ENCODE results near the gene GINS2. TPM values are rescaled to one million over a fixed set of nuclear protein-coding genes. Genes with fewer than 3 reads are reported as not detected.

The GINS2 gene

DNA sequence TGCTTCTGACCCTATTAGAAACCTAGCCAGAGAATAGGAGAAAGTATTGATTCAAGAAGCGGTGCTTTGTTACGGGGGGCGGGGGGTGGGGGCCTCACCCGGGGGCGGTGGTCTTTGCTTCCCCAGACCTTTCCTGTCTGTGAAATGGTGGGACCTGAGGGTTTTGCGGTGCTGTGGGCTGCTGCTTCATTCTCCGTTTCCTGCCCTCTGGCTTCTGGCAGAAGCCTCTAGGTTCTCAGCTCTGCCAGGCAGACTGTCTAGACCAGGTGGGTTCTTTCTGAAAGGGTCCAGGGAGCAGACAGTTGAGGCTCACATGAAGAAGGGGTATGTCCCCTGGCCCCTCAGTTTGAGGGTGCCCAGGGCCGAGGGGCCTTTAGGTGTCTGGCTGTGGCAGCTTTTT is 61.7 kb downstream of the GINS2 start:
- no peak overlapping the region for H3K9ac ChIP-seq (ENCODE audit: low read length)
- H3K27me3 ChIP-seq (ENCODE audit: control insufficient read depth in 1 of 2, insufficient read depth in 1 of 2, low read length in 2 of 2) = no peaks in the 10 kb centered on the region
- H3K36me3 ChIP-seq (ENCODE audit: control insufficient read depth in 1 of 2, insufficient read depth in 2 of 2, low read depth in 1 of 2, low read length in 2 of 2) = peaks cover 0 to 49% of the 10 kb centered on the region in 2 experiments
- H3K4me2 ChIP-seq (ENCODE audit: low read length, poor library complexity, severe bottlenecking) = no peak overlapping the region
- H2BK120ac ChIP-seq (ENCODE audit: low read depth, low read length) = no peak overlapping the region
- no peak overlapping the region for H2AK5ac ChIP-seq (ENCODE audit: low read length, severe bottlenecking)
- H3K18ac ChIP-seq (ENCODE audit: low read depth in 1 of 2, low read length in 2 of 2) = no peak overlapping the region
- no peak overlapping the region for H2AFZ ChIP-seq (ENCODE audit: low read depth, low read length)
- no peak overlapping the region for H3K14ac ChIP-seq (ENCODE audit: low read length in 2 of 2)
- peaks cover 77% of the 10 kb centered on the region for H3K79me1 ChIP-seq (replicated peaks; ENCODE audit: low read length, poor library complexity, severe bottlenecking)
- DNase-seq = no peak
- 66% methylated on average over 8 of the region's 8 CpGs for WGBS
- no peak overlapping the region for H3K4me3 ChIP-seq (ENCODE audit: insufficient read depth in 1 of 2, low read depth in 1 of 2, low read length in 2 of 2)
- no peak overlapping the region for H2BK12ac ChIP-seq (ENCODE audit: low read length in 2 of 2)
- peaks cover 31% of the 10 kb centered on the region for H3K4me1 ChIP-seq (ENCODE audit: control insufficient read depth, insufficient read depth, low read depth, low read length)
- H3K23ac ChIP-seq (ENCODE audit: low read length in 2 of 2) = no peak overlapping the region
- H3K9me3 ChIP-seq (ENCODE audit: control insufficient read depth, low read length) = peaks cover 8% of the 10 kb centered on the region
- no peak overlapping the region for H4K91ac ChIP-seq (ENCODE audit: low read length)
- no peak overlapping the region for H2BK15ac ChIP-seq (ENCODE audit: low read depth, poor library complexity, severe bottlenecking)
- no peak overlapping the region for H4K8ac ChIP-seq (ENCODE audit: low read length)
- no peak overlapping the region for H3K4ac ChIP-seq (ENCODE audit: low read depth in 1 of 2, low read length in 2 of 2)
- no peak overlapping the region for H2BK5ac ChIP-seq (ENCODE audit: low read depth, low read length, poor library complexity, severe bottlenecking)
- H3K27ac ChIP-seq (ENCODE audit: low read length, poor library complexity, severe bottlenecking) = no peak overlapping the region

Small RNA genes within 50 kb of the gene (small RNA-seq; reads per million reads assigned to genes)
- not detected for gene RN7SL381P (ENCODE audit: low read depth)
